ENCODE data around the gene CYP4V2.

DNA sequence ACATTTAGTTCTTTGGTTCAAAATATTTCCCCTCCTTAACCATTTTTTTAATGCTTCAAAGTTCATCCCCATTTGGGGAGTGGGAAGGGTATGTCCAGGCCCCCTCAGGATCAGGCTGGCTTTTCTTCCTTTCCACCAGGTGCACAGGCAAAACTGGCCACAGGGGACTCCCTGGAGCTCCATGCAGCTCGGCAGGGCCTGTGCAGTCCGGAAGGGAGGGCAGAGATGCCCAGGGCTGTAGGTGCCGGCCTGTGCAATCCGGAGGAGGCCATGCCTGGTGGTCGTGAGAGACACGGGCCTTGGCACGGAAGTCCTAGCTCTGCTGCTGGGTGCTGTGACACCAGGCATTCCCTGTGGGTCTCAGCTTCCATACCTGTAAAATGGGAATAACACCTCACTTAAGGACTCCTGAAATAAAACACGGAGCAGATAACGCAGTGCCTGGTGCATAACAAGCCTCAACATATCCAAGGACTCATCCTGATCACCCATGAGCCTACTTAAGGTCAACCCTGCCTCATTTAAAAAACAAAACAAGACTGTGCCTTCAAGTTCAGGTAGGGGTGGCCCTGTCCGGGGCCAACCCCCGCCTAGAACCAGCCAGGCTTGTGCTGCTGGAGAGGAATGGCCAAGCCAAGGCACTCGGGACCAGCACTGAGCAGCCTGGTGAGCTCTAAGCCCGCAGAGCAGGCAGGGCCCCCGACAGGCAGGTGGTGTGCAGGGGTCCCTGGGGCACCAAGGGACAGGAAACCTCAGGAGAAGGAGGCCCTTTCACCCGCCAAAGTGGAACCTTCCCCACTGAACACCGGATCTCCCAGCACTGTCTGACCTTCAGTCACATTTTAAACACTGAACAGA is 21.2 kb upstream of the CYP4V2 start:
- no peak for TF ChIP-seq EZH2 (IDR thresholded peaks at IDR 0.05; ENCODE audit: low read depth, unreplicated experiment)
- peak; percentile 19 to 24; a peak in 3 of 4 replicates for TF ChIP-seq CTCF (conservative IDR thresholded peaks at IDR 0.05; ENCODE audit: low read depth in 2 of 2)
- no peak for TF ChIP-seq EZH2phosphoT487 (IDR thresholded peaks at IDR 0.05; ENCODE audit: unreplicated experiment)
